Measurements from ENCODE around the gene NBPF15. TPM values are rescaled to one million over a fixed set of nuclear protein-coding genes. Genes with fewer than 3 reads are reported as not detected.
"Not testable (repeated sequence)": the region's sequence is repeated elsewhere in the genome, so short reads cannot be mapped to it uniquely, and the experiment has no call there.

Gene NBPF15
- total RNA-seq, 8 experiments from 2014 or later, result 22.8 to 41.4 (median 31.1) TPM

- no CpG with 5 or more reads among the region's 26 CpGs for WGBS, 10 experiments
- H3K4me1 ChIP-seq (replicated peaks in 1 of 2); in situ Hi-C loops (cut with MboI; ENCODE audit: low pct_unique_long_range_greater_than_20kb in 2 of 9, low sequenced_read_pairs in 9 of 9, unreplicated experiment in 9 of 9): not testable (repeated sequence)
- Histone ChIP-seq H3K27ac (peak overlapping the region in 1 of 2 donors; percentile 27), H3K4me3 (peak overlapping the region; percentile 24 to 49 (median 38))
- peak in 3 of 8 experiments; percentile 4 to 22 (median 7) for ATAC-seq (replicated peaks in 6 of 8)
Measured at GRCh38 chr1:144413404-144414118, 47.9 kb downstream of the NBPF15 start.

GRCh38 chr1:144412491-144413403, 48.7 kb downstream of the NBPF15 start:
- H3K4me1 ChIP-seq (replicated peaks in 1 of 2); in situ Hi-C loops (cut with MboI; ENCODE audit: low pct_unique_long_range_greater_than_20kb in 2 of 9, low sequenced_read_pairs in 9 of 9, unreplicated experiment in 9 of 9): not testable (repeated sequence)
- peak overlapping the region; percentile 61 to 76 for H3K27ac ChIP-seq
- WGBS, 10 experiments, result 0 to 6% (median 0%) methylated on average over 1 to 10 of the region's 41 CpGs; no CpG with 5 or more reads in 4 of the 10 experiments
- H3K4me3 ChIP-seq, result peak overlapping the region; percentile 24 to 49 (median 38)
- ATAC-seq (replicated peaks in 6 of 8), result peak; percentile 83 to 87 (median 85)

- WGBS, 10 experiments, result no CpG with 5 or more reads among the region's 23 CpGs
- peak; percentile 44 to 71 (median 59) for ATAC-seq (replicated peaks in 6 of 8)
- Histone ChIP-seq H3K27ac (peak overlapping the region; percentile 61 to 76), H3K4me3 (peak overlapping the region; percentile 24 to 49 (median 38))
- H3K4me1 ChIP-seq (replicated peaks in 1 of 2); in situ Hi-C loops (cut with MboI; ENCODE audit: low pct_unique_long_range_greater_than_20kb in 2 of 9, low sequenced_read_pairs in 9 of 9, unreplicated experiment in 9 of 9): not testable (repeated sequence)
Measured at GRCh38 chr1:144412068-144412471, 49.4 kb downstream of the NBPF15 start.

- H3K4me1 ChIP-seq (replicated peaks in 1 of 2); in situ Hi-C loops (cut with MboI; ENCODE audit: low pct_unique_long_range_greater_than_20kb in 2 of 9, low sequenced_read_pairs in 9 of 9, unreplicated experiment in 9 of 9); H3K4me3 ChIP-seq; H3K27ac ChIP-seq; ATAC-seq (replicated peaks in 6 of 8): not testable (repeated sequence)
- no CpG with 5 or more reads among the region's 5 CpGs for WGBS, 10 experiments
Measured at GRCh38 chr1:144402807-144403206, 58.7 kb downstream of the NBPF15 start.

- H3K4me3 ChIP-seq; ATAC-seq (replicated peaks in 6 of 8); H3K27ac ChIP-seq; H3K4me1 ChIP-seq (replicated peaks in 1 of 2); in situ Hi-C loops (cut with MboI; ENCODE audit: low pct_unique_long_range_greater_than_20kb in 2 of 9, low sequenced_read_pairs in 9 of 9, unreplicated experiment in 9 of 9): not testable (repeated sequence)
- WGBS, 10 experiments, result no CpG with 5 or more reads among the region's 3 CpGs
Measured at GRCh38 chr1:144371651-144372050, 89.8 kb downstream of the NBPF15 start.

Other genes with a start within 250 kb of the NBPF15 start
- gene PPIAL4E, start 88.0 kb downstream of the NBPF15 start, total RNA-seq, result under 1 TPM in 1 of 8 experiments, not detected in 7; 0.52 TPM
- gene PPIAL4F, start 131.2 kb upstream of the NBPF15 start, total RNA-seq, result not detected

All from motor neuron (in vitro differentiated cells).